Epithelial cell of proximal tubule (primary cell): ENCODE measurements around the gene TEX14. TPM values are rescaled to one million over a fixed set of nuclear protein-coding genes. Genes with fewer than 3 reads are reported as not detected.
"Not testable (repeated sequence)": the region's sequence is repeated elsewhere in the genome, so short reads cannot be mapped to it uniquely, and the experiment has no call there.

Experiments
- DNase-seq: peaks from one replicate; pipeline ENCODE4 v3.0.0-alpha.2; 2011; ENCODE audit warnings: low read depth
- H3K4me3 ChIP-seq: 2 replicates; pipeline ENCODE4 v1.5.1; 2011; ENCODE audit warnings: low read depth, mild to moderate bottlenecking, low read length
- total RNA-seq: library from RNA; depleted of rRNA; stranded (reverse); fragments of >200 nt; gene quantifications from 2 replicates; pipeline ENCODE4 v1.2.3, GENCODE V29; 2015
- TF ChIP-seq, protein P1 (sequence below): conservative IDR thresholded peaks from 2 replicates; pipeline ENCODE4 v1.5.1; 2012; ENCODE audit warnings: low read depth, mild to moderate bottlenecking, low read length

TEX14 gene
- total RNA-seq, 1 donor from 2014 or later: 0.06 TPM

- no peak for DNase-seq
- no peak overlapping the region for H3K4me3 ChIP-seq
- TF ChIP-seq, protein P1, sequence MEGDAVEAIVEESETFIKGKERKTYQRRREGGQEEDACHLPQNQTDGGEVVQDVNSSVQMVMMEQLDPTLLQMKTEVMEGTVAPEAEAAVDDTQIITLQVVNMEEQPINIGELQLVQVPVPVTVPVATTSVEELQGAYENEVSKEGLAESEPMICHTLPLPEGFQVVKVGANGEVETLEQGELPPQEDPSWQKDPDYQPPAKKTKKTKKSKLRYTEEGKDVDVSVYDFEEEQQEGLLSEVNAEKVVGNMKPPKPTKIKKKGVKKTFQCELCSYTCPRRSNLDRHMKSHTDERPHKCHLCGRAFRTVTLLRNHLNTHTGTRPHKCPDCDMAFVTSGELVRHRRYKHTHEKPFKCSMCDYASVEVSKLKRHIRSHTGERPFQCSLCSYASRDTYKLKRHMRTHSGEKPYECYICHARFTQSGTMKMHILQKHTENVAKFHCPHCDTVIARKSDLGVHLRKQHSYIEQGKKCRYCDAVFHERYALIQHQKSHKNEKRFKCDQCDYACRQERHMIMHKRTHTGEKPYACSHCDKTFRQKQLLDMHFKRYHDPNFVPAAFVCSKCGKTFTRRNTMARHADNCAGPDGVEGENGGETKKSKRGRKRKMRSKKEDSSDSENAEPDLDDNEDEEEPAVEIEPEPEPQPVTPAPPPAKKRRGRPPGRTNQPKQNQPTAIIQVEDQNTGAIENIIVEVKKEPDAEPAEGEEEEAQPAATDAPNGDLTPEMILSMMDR: no peak
Measured at GRCh38 chr17:58664302-58664701, 27.5 kb downstream of the TEX14 start.

- TF ChIP-seq, protein P1: no peak
- no peak overlapping the region for H3K4me3 ChIP-seq
- DNase-seq: no peak
Measured at GRCh38 chr17:58661499-58661898, 30.3 kb downstream of the TEX14 start.

DNA sequence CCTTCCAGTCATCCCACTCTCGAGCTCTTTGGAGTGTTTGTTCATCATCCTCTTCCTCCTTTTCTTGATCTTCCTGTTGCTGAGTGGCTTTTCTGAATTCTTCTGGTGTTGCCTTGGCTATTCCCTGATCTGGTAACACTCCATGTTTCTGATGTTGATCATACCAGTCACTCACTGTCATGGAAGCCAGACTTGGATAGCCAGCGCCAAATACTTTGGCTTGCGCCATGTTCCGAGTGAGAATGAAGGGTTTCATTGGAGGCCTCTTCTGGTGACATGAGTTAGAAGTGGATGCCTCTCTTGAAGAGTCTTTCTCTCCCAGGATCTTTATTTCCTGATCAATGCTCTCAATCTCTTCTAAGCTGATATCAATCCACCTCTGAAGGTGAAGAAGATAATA lies 31.2 kb downstream of the TEX14 start:
- TF ChIP-seq, protein P1: no peak
- H3K4me3 ChIP-seq: no peak overlapping the region
- DNase-seq: no peak

GRCh38 chr17:58659714-58660084 lies 32.1 kb downstream of the TEX14 start:
- not testable (repeated sequence) for DNase-seq
- H3K4me3 ChIP-seq: peak overlapping the region; percentile 50

GRCh38 chr17:58658804-58659713 lies 32.8 kb downstream of the TEX14 start:
- peak; percentile 98 for DNase-seq
- TF ChIP-seq, protein P1: no peak
- peak overlapping the region; percentile 50 for H3K4me3 ChIP-seq

DNA sequence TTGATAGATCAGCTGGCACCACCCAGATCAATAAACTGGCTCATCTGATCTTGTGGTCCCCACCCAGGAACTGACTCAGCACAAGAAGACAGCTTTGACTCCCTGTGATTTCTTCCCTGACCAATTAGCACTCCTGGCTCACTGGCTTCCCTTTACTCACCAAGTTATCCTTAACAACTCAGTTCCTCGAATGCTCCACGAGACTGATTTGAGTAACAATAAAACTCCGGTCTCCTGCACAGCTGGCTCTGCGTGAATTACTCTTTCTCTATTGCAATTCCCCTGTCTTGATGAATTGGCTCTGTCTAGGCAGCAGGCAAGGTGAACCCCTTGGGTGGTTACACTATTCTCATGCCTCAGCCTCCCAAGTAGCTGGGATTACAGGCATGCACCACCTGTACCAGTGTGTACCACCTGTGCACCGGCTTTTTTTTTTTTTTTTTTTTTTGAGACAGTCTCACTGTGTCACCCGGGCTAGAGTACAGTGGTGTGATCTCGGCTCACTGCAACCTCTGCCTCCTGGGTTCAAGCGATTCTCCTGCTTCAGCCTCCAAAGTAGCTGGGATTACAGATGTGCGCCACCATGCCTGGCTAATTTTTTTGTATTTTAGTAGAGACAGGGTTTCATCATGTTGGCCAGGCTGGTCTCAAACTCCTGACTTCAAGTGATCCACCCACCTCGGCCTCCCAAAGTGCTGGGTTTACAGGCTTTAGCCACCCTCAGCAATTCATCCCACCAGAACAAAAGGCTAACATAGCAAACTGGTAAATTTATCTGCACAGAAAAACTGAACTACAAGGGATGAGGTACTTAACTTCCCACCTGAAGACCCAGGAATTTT lies 33.7 kb downstream of the TEX14 start:
- H3K4me3 ChIP-seq, DNase-seq: not testable (repeated sequence)

- no peak overlapping the region for H3K4me3 ChIP-seq
- TF ChIP-seq, protein P1: no peak
- no peak for DNase-seq
Measured at GRCh38 chr17:58648236-58648635, 43.6 kb downstream of the TEX14 start.

DNA sequence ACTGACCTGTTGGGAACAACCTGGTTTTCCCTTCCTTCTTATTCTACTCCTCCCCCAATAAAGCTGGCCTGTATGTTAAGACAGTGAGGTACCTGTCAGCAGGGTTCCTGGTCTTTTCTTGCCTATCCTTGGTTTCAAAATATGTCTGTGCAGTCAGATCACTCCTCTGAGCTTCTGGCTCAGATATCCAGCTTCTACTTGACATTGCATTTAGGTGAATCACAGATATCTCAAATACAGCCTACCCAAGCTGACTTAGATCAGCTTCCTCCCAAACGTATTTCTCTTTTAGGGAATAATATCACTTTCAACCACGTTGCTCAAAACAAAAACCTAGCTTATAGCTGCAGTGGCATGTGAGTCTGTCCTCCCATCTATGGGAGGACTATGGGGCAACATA lies 48.7 kb downstream of the TEX14 start:
- no peak for DNase-seq

More for the DNA sequence above, 48.7 kb downstream of the TEX14 start:
- H3K4me3 ChIP-seq: no peak overlapping the region
- TF ChIP-seq, protein P1: no peak
